Measurements from ENCODE around the gene DNAJB14. TPM values are rescaled to one million over a fixed set of nuclear protein-coding genes. Genes with fewer than 3 reads are reported as not detected.
A peak's percentile ranks its signal among the peaks of the same experiment; 100 is the strongest.

The DNAJB14 gene
- 18.6 TPM for polyA plus RNA-seq (2013, experiment 1 of 2)
- 20.2 TPM for polyA plus RNA-seq (2013, experiment 2 of 2)

- Histone ChIP-seq H3K23ac (ENCODE audit: low read depth, low read length, poor library complexity) (peak within 1 kb of the TSS; percentile 50), H3K27me3 (ENCODE audit: control insufficient read depth in 3 of 3, insufficient read depth in 3 of 3, low read depth in 1 of 3, low read length in 3 of 3) (no peaks in the 10 kb centered on the region), H3K4me1 (ENCODE audit: control insufficient read depth in 2 of 2, insufficient read depth in 1 of 2, low read depth in 1 of 2, low read length in 2 of 2) (peaks cover 2 to 19% of the 10 kb centered on the region in 2 donors), H3K9ac (ENCODE audit: low read depth, low read length, poor library complexity) (peak within 1 kb of the TSS; percentile 92), H3K4ac (ENCODE audit: low read length) (no peak within 1 kb of the TSS), H3K9me3 (replicated peaks in 1 of 2; ENCODE audit: control insufficient read depth in 2 of 2, insufficient read depth in 1 of 2, low read depth in 1 of 2, low read length in 2 of 2) (peaks cover 0 to 14% of the 10 kb centered on the region in 2 donors), H3K4me3 (ENCODE audit: low read length in 2 of 2) (peak within 1 kb of the TSS; percentile 73 to 83), H3K79me1 (ENCODE audit: low read depth, low read length) (no peaks in the 10 kb centered on the region), H2BK120ac (ENCODE audit: low read depth, low read length) (no peak within 1 kb of the TSS), H2BK15ac (ENCODE audit: low read length) (no peak within 1 kb of the TSS), H2AK5ac (ENCODE audit: low read depth, low read length) (peak within 1 kb of the TSS; percentile 37), H2AFZ (ENCODE audit: low read length) (peak within 1 kb of the TSS; percentile 91), H2BK12ac (ENCODE audit: low read length) (no peak within 1 kb of the TSS), H3K27ac (replicated peaks; ENCODE audit: low read length) (peak within 1 kb of the TSS; percentile 93), H2BK5ac (ENCODE audit: low read length) (peak within 1 kb of the TSS; percentile 29), H3K4me2 (ENCODE audit: insufficient read depth, low read length, poor library complexity, severe bottlenecking) (peak within 1 kb of the TSS; percentile 60), H3K14ac (ENCODE audit: low read length) (peak within 1 kb of the TSS; percentile 63), H4K8ac (ENCODE audit: low read depth, low read length) (no peak within 1 kb of the TSS), H3K36me3 (replicated peaks in 1 of 2; ENCODE audit: control insufficient read depth in 2 of 2, insufficient read depth in 2 of 2, low read length in 2 of 2) (peaks cover 6 to 49% of the 10 kb centered on the region in 2 donors), H3K18ac (ENCODE audit: low read length) (peak within 1 kb of the TSS; percentile 94), H4K91ac (ENCODE audit: low read depth, low read length, poor library complexity) (no peak within 1 kb of the TSS)
- WGBS, 2 donors (ENCODE audit: extremely low coverage in 2 of 2, insufficient read length in 2 of 2, insufficient replicate concordance in 1 of 2), result no CpG with 5 or more reads among the region's 87 CpGs
- DNase-seq (ENCODE audit: low spot score), result peak; percentile 69
These were observed at the start of gene DNAJB14 for GRCh38 chr4:99946356-99947189. Gene DNAJB14 (minus strand): TSS chr4:99946618. CDS start chr4:99946571, 47 bp downstream.

- no peak overlapping the region for H3K9ac ChIP-seq (ENCODE audit: low read depth, low read length, poor library complexity)
- H2BK5ac ChIP-seq (ENCODE audit: low read length), result no peak overlapping the region
- no peak overlapping the region for H2AFZ ChIP-seq (ENCODE audit: low read length)
- no peak overlapping the region for H2BK15ac ChIP-seq (ENCODE audit: low read length)
- no peaks in the 10 kb centered on the region for H3K36me3 ChIP-seq (replicated peaks in 1 of 2; ENCODE audit: control insufficient read depth in 2 of 2, insufficient read depth in 2 of 2, low read length in 2 of 2)
- no peaks in the 10 kb centered on the region for H3K27me3 ChIP-seq (ENCODE audit: control insufficient read depth in 3 of 3, insufficient read depth in 3 of 3, low read depth in 1 of 3, low read length in 3 of 3)
- H2BK12ac ChIP-seq (ENCODE audit: low read length), result no peak overlapping the region
- no peak overlapping the region for H3K4ac ChIP-seq (ENCODE audit: low read length)
- no peak overlapping the region for H3K23ac ChIP-seq (ENCODE audit: low read depth, low read length, poor library complexity)
- no peak overlapping the region for H3K14ac ChIP-seq (ENCODE audit: low read length)
- no peaks in the 10 kb centered on the region for H3K4me1 ChIP-seq (ENCODE audit: control insufficient read depth in 2 of 2, insufficient read depth in 1 of 2, low read depth in 1 of 2, low read length in 2 of 2)
- H3K9me3 ChIP-seq (replicated peaks in 1 of 2; ENCODE audit: control insufficient read depth in 2 of 2, insufficient read depth in 1 of 2, low read depth in 1 of 2, low read length in 2 of 2), result no peaks in the 10 kb centered on the region
- H4K91ac ChIP-seq (ENCODE audit: low read depth, low read length, poor library complexity), result no peak overlapping the region
- H3K4me3 ChIP-seq (ENCODE audit: low read length in 2 of 2), result no peak overlapping the region
- DNase-seq (ENCODE audit: low spot score), result no peak
- H4K8ac ChIP-seq (ENCODE audit: low read depth, low read length), result no peak overlapping the region
- H3K4me2 ChIP-seq (ENCODE audit: insufficient read depth, low read length, poor library complexity, severe bottlenecking), result no peak overlapping the region
- H2BK120ac ChIP-seq (ENCODE audit: low read depth, low read length), result no peak overlapping the region
- H3K27ac ChIP-seq (replicated peaks; ENCODE audit: low read length), result no peak overlapping the region
- no peaks in the 10 kb centered on the region for H3K79me1 ChIP-seq (ENCODE audit: low read depth, low read length)
- WGBS, 2 donors (ENCODE audit: extremely low coverage in 2 of 2, insufficient read length in 2 of 2, insufficient replicate concordance in 1 of 2), result no CpG with 5 or more reads among the region's 3 CpGs
- no peak overlapping the region for H3K18ac ChIP-seq (ENCODE audit: low read length)
- no peak overlapping the region for H2AK5ac ChIP-seq (ENCODE audit: low read depth, low read length)
These were observed 45.3 kb upstream of the DNAJB14 start for GRCh38 chr4:99991741-99992140.

DNA sequence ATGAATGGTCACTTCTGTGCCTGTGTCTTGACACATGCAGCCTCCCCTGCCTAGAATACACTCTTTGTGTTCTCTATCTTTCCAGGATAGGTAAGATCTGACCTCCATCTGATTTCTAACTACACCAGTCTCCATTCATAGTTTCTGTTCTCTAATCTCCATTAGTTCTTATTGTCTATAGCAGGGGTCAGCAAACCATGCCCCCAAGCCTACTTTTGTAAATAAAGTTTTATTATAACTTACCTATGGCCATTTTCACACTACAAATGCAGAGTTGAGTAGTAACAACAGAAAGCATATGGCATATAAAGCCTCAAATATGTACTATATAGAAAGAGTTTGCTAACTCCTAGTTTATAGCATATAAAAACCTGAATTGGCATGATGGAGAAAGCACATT, 41.3 kb upstream of the DNAJB14 start:
- DNase-seq (ENCODE audit: low spot score), result no peak
- Histone ChIP-seq H3K27ac (replicated peaks; ENCODE audit: low read length) (no peak overlapping the region), H3K9me3 (replicated peaks in 1 of 2; ENCODE audit: control insufficient read depth in 2 of 2, insufficient read depth in 1 of 2, low read depth in 1 of 2, low read length in 2 of 2) (peaks cover 0 to 2% of the 10 kb centered on the region in 2 donors)

DNA sequence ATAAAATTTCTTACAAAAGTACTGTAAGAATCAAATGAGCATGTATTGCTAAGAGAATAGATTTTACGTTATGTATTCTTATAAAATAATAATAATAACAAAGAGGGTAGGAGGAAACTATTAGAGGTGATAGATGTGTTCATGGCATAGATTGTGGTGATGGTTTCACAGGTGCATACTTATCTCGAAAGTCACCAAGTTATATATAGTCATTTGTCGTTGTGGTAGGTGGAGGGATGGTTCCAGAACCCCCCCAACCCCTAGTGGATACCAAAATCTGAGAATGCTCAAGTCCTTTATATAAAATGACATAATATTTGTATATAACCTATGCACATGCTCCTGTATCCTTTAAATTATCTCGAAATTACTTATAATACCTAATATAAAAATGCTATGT, 40.4 kb upstream of the DNAJB14 start:
- WGBS, 2 donors (ENCODE audit: extremely low coverage in 2 of 2, insufficient read length in 2 of 2, insufficient replicate concordance in 1 of 2), result no CpG with 5 or more reads among the region's 4 CpGs
- no peak for DNase-seq (ENCODE audit: low spot score)

More for the DNA sequence above, 41.3 kb upstream of the DNAJB14 start:
- Histone ChIP-seq H4K91ac (ENCODE audit: low read depth, low read length, poor library complexity) (no peak overlapping the region), H2AK5ac (ENCODE audit: low read depth, low read length) (no peak overlapping the region), H3K4ac (ENCODE audit: low read length) (no peak overlapping the region), H3K4me1 (ENCODE audit: control insufficient read depth in 2 of 2, insufficient read depth in 1 of 2, low read depth in 1 of 2, low read length in 2 of 2) (no peaks in the 10 kb centered on the region), H2BK12ac (ENCODE audit: low read length) (no peak overlapping the region), H3K4me3 (ENCODE audit: low read length in 2 of 2) (no peak overlapping the region), H2BK120ac (ENCODE audit: low read depth, low read length) (no peak overlapping the region), H3K14ac (ENCODE audit: low read length) (no peak overlapping the region), H2AFZ (ENCODE audit: low read length) (no peak overlapping the region), H3K9ac (ENCODE audit: low read depth, low read length, poor library complexity) (no peak overlapping the region), H3K27me3 (ENCODE audit: control insufficient read depth in 3 of 3, insufficient read depth in 3 of 3, low read depth in 1 of 3, low read length in 3 of 3) (no peaks in the 10 kb centered on the region), H3K79me1 (ENCODE audit: low read depth, low read length) (no peaks in the 10 kb centered on the region), H3K4me2 (ENCODE audit: insufficient read depth, low read length, poor library complexity, severe bottlenecking) (no peak overlapping the region), H3K18ac (ENCODE audit: low read length) (no peak overlapping the region), H3K36me3 (replicated peaks in 1 of 2; ENCODE audit: control insufficient read depth in 2 of 2, insufficient read depth in 2 of 2, low read length in 2 of 2) (no peaks in the 10 kb centered on the region), H2BK15ac (ENCODE audit: low read length) (no peak overlapping the region), H3K23ac (ENCODE audit: low read depth, low read length, poor library complexity) (no peak overlapping the region), H2BK5ac (ENCODE audit: low read length) (no peak overlapping the region), H4K8ac (ENCODE audit: low read depth, low read length) (no peak overlapping the region)

More for the DNA sequence above, 40.4 kb upstream of the DNAJB14 start:
- H3K4me3 ChIP-seq (ENCODE audit: low read length in 2 of 2), result no peak overlapping the region
- no peak overlapping the region for H3K9ac ChIP-seq (ENCODE audit: low read depth, low read length, poor library complexity)
- H3K27ac ChIP-seq (replicated peaks; ENCODE audit: low read length), result no peak overlapping the region
- no peaks in the 10 kb centered on the region for H3K79me1 ChIP-seq (ENCODE audit: low read depth, low read length)
- H3K4me2 ChIP-seq (ENCODE audit: insufficient read depth, low read length, poor library complexity, severe bottlenecking), result no peak overlapping the region
- H3K14ac ChIP-seq (ENCODE audit: low read length), result no peak overlapping the region
- no peaks in the 10 kb centered on the region for H3K4me1 ChIP-seq (ENCODE audit: control insufficient read depth in 2 of 2, insufficient read depth in 1 of 2, low read depth in 1 of 2, low read length in 2 of 2)
- no peak overlapping the region for H2BK5ac ChIP-seq (ENCODE audit: low read length)
- no peak overlapping the region for H4K8ac ChIP-seq (ENCODE audit: low read depth, low read length)
- H2BK15ac ChIP-seq (ENCODE audit: low read length), result no peak overlapping the region
- no peak overlapping the region for H3K23ac ChIP-seq (ENCODE audit: low read depth, low read length, poor library complexity)
- no peak overlapping the region for H3K18ac ChIP-seq (ENCODE audit: low read length)
- no peaks in the 10 kb centered on the region for H3K36me3 ChIP-seq (replicated peaks in 1 of 2; ENCODE audit: control insufficient read depth in 2 of 2, insufficient read depth in 2 of 2, low read length in 2 of 2)
- no peaks in the 10 kb centered on the region for H3K27me3 ChIP-seq (ENCODE audit: control insufficient read depth in 3 of 3, insufficient read depth in 3 of 3, low read depth in 1 of 3, low read length in 3 of 3)
- H3K4ac ChIP-seq (ENCODE audit: low read length), result no peak overlapping the region
- H3K9me3 ChIP-seq (replicated peaks in 1 of 2; ENCODE audit: control insufficient read depth in 2 of 2, insufficient read depth in 1 of 2, low read depth in 1 of 2, low read length in 2 of 2), result peaks cover 0 to 2% of the 10 kb centered on the region in 2 donors
- H2BK120ac ChIP-seq (ENCODE audit: low read depth, low read length), result no peak overlapping the region
- H2AK5ac ChIP-seq (ENCODE audit: low read depth, low read length), result no peak overlapping the region
- H4K91ac ChIP-seq (ENCODE audit: low read depth, low read length, poor library complexity), result no peak overlapping the region
- no peak overlapping the region for H2BK12ac ChIP-seq (ENCODE audit: low read length)
- H2AFZ ChIP-seq (ENCODE audit: low read length), result no peak overlapping the region

Measured in neuronal stem cell (in vitro differentiated cells).